Measurements from ENCODE around the gene PPP2R2B. TPM values are rescaled to one million over a fixed set of nuclear protein-coding genes. Genes with fewer than 3 reads are reported as not detected.

The PPP2R2B gene
- total RNA-seq, 1 donor: not detected

DNA sequence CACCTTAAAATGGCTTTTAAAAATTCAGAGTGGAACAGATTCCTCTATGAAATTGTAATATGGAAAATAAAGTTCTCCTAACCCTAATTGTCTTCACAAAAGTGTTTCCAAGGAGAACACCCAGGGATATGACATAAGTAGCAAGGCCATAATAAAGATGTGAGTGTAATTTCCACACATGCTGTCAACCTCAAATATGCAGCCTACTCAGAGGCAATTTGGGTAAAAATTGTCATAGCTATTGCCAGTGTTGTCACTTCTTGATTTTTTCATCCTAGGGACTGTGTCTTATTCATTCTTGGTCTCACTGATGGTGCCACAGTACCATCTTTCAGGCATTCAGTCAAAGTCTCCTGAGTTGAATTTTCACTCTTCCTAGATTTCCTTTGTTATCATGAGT is 100.3 kb downstream of the PPP2R2B start:
- H4K20me1 ChIP-seq (ENCODE audit: insufficient read depth, low read length): no peaks in the 10 kb centered on the region
- no peaks in the 10 kb centered on the region for H3K36me3 ChIP-seq (ENCODE audit: insufficient read depth, low read length)
- no peaks in the 10 kb centered on the region for H3K27me3 ChIP-seq (ENCODE audit: insufficient read depth, low read length)
- TF ChIP-seq, protein P1, sequence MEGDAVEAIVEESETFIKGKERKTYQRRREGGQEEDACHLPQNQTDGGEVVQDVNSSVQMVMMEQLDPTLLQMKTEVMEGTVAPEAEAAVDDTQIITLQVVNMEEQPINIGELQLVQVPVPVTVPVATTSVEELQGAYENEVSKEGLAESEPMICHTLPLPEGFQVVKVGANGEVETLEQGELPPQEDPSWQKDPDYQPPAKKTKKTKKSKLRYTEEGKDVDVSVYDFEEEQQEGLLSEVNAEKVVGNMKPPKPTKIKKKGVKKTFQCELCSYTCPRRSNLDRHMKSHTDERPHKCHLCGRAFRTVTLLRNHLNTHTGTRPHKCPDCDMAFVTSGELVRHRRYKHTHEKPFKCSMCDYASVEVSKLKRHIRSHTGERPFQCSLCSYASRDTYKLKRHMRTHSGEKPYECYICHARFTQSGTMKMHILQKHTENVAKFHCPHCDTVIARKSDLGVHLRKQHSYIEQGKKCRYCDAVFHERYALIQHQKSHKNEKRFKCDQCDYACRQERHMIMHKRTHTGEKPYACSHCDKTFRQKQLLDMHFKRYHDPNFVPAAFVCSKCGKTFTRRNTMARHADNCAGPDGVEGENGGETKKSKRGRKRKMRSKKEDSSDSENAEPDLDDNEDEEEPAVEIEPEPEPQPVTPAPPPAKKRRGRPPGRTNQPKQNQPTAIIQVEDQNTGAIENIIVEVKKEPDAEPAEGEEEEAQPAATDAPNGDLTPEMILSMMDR (IDR thresholded peaks at IDR 0.05; ENCODE audit: extremely low read depth, low read depth, low read length): no peak
- H3K79me2 ChIP-seq (ENCODE audit: insufficient read depth, low read length): no peaks in the 10 kb centered on the region
- DNase-seq (ENCODE audit: insufficient read length, low spot score, missing footprints): no peak
- no peak overlapping the region for H3K27ac ChIP-seq (ENCODE audit: low read depth, low read length)
- H3K4me3 ChIP-seq (ENCODE audit: insufficient read depth, low read length): no peak overlapping the region
- no peaks in the 10 kb centered on the region for H3K9me3 ChIP-seq (ENCODE audit: low read depth, low read length)
- no peak overlapping the region for H2AFZ ChIP-seq (ENCODE audit: low read length)
- no peak overlapping the region for H3K4me2 ChIP-seq (ENCODE audit: insufficient read depth, low read length)
- H3K4me1 ChIP-seq (ENCODE audit: insufficient read depth, low read length): no peaks in the 10 kb centered on the region

DNA sequence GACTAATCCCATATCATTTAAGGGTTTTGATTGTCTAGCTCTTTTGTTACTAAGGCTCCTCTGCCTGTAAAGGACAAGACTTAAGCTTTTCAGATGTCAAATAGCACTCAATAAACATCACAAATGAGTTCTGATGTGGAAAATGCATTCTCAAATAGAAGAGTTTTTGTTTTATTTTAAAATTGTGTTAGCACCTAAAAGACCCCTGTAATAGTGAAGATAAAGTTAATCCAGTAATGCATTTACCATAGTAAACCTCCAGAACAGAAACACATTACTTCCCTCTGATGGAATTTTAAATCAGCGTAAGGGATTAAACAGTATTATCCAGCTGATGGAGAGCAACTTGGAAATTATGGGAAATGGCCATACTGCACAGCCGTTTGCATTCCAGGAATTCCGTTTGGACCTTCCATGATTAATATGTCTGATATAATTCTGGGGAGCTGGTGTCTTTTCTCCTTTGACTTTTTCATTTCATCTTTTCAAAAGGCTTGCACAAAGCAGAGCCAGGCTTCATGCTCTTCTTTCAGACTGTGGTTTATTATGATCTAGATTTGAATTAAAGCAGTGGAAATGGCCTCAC is 105.6 kb downstream of the PPP2R2B start:
- H4K20me1 ChIP-seq (ENCODE audit: insufficient read depth, low read length): no peaks in the 10 kb centered on the region
- TF ChIP-seq, protein P1 (IDR thresholded peaks at IDR 0.05; ENCODE audit: extremely low read depth, low read depth, low read length): no peak
- no peak for DNase-seq (ENCODE audit: insufficient read length, low spot score, missing footprints)
- H2AFZ ChIP-seq (ENCODE audit: low read length): no peak overlapping the region
- no peaks in the 10 kb centered on the region for H3K36me3 ChIP-seq (ENCODE audit: insufficient read depth, low read length)
- no peaks in the 10 kb centered on the region for H3K27me3 ChIP-seq (ENCODE audit: insufficient read depth, low read length)
- no peak overlapping the region for H3K27ac ChIP-seq (ENCODE audit: low read depth, low read length)
- no peaks in the 10 kb centered on the region for H3K79me2 ChIP-seq (ENCODE audit: insufficient read depth, low read length)
- H3K4me2 ChIP-seq (ENCODE audit: insufficient read depth, low read length): no peak overlapping the region
- no peak overlapping the region for H3K4me3 ChIP-seq (ENCODE audit: insufficient read depth, low read length)
- H3K9me3 ChIP-seq (ENCODE audit: low read depth, low read length): no peaks in the 10 kb centered on the region
- H3K4me1 ChIP-seq (ENCODE audit: insufficient read depth, low read length): no peaks in the 10 kb centered on the region

DNA sequence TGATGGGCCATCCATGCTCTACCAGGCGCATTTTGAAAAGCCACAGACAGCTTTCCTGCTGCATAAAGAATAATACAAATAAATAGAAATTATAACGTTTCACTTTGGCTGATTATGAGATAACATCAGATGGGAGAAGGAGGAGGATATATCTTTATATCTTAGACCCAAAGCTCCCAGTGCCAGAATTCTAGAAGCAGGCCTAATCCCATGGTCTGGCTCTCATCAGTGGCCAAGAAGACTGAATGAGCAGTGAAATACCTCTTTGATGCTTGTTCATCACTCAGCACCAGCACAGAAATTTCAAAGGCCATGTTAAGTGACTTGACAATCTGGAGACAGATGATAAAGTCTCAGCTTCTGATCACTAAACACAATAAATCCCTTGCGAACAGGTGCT is 107.6 kb downstream of the PPP2R2B start:
- DNase-seq (ENCODE audit: insufficient read length, low spot score, missing footprints): no peak
- H3K4me3 ChIP-seq (ENCODE audit: insufficient read depth, low read length): no peak overlapping the region
- no peaks in the 10 kb centered on the region for H3K79me2 ChIP-seq (ENCODE audit: insufficient read depth, low read length)
- H3K27me3 ChIP-seq (ENCODE audit: insufficient read depth, low read length): no peaks in the 10 kb centered on the region
- H3K36me3 ChIP-seq (ENCODE audit: insufficient read depth, low read length): no peaks in the 10 kb centered on the region
- TF ChIP-seq, protein P1 (IDR thresholded peaks at IDR 0.05; ENCODE audit: extremely low read depth, low read depth, low read length): no peak
- H4K20me1 ChIP-seq (ENCODE audit: insufficient read depth, low read length): no peaks in the 10 kb centered on the region
- H3K4me1 ChIP-seq (ENCODE audit: insufficient read depth, low read length): no peaks in the 10 kb centered on the region
- H2AFZ ChIP-seq (ENCODE audit: low read length): no peak overlapping the region
- no peak overlapping the region for H3K27ac ChIP-seq (ENCODE audit: low read depth, low read length)
- no peaks in the 10 kb centered on the region for H3K9me3 ChIP-seq (ENCODE audit: low read depth, low read length)
- H3K4me2 ChIP-seq (ENCODE audit: insufficient read depth, low read length): no peak overlapping the region

DNA sequence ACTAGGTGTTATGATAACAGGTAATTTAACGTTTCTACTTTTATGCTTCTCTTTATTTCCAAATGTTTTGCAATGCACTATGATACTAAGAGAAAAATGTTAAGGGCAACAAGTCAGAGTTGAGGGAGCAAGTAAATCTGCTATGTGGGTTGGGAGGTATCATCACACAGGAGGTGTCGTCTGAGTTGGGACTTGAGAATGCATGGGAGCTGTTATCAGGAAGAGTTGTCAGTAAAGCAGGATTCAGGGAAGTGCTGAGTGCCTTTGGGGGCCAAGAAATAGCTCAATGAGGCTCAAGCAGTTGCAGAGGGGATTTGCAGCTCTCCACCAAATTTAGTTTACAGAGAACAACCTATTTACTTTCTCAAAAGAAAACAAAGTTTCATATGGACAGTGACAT is 108.0 kb downstream of the PPP2R2B start:
- H3K4me1 ChIP-seq (ENCODE audit: insufficient read depth, low read length): no peaks in the 10 kb centered on the region
- TF ChIP-seq, protein P1 (IDR thresholded peaks at IDR 0.05; ENCODE audit: extremely low read depth, low read depth, low read length): no peak
- DNase-seq (ENCODE audit: insufficient read length, low spot score, missing footprints): no peak
- H3K27me3 ChIP-seq (ENCODE audit: insufficient read depth, low read length): no peaks in the 10 kb centered on the region
- H3K79me2 ChIP-seq (ENCODE audit: insufficient read depth, low read length): no peaks in the 10 kb centered on the region
- H4K20me1 ChIP-seq (ENCODE audit: insufficient read depth, low read length): no peaks in the 10 kb centered on the region
- no peaks in the 10 kb centered on the region for H3K36me3 ChIP-seq (ENCODE audit: insufficient read depth, low read length)
- H3K4me2 ChIP-seq (ENCODE audit: insufficient read depth, low read length): no peak overlapping the region
- no peaks in the 10 kb centered on the region for H3K9me3 ChIP-seq (ENCODE audit: low read depth, low read length)
- no peak overlapping the region for H3K4me3 ChIP-seq (ENCODE audit: insufficient read depth, low read length)
- H3K27ac ChIP-seq (ENCODE audit: low read depth, low read length): no peak overlapping the region
- no peak overlapping the region for H2AFZ ChIP-seq (ENCODE audit: low read length)

Measured in osteoblast (primary cell).